Mesenteric fat pad (tissue), 1 donor: Measurements from ENCODE around the gene ARL1. TPM values are rescaled to one million over a fixed set of nuclear protein-coding genes. Genes with fewer than 3 reads are reported as not detected.
"Not testable (repeated sequence)": the region's sequence is repeated elsewhere in the genome, so short reads cannot be mapped to it uniquely, and the experiment has no call there.

Experiments used
- DNase-seq: peaks from one replicate; pipeline ENCODE4 v3.0.0-alpha.2; 2020; ENCODE audit warnings: low spot score
- long read RNA-seq: library from polyadenylated mRNA; unstranded; transcript quantifications from one replicate; pipeline ENCODE4 v2.0.0, GENCODE V29; 2020
- total RNA-seq: library from RNA; stranded (reverse); fragmentation: NEBNext Ultra II Directional; extraction: Animal tissue kit (Norgen Biotek cat#: 25700); gene quantifications from one replicate; pipeline ENCODE4 v1.2.1, GENCODE V29; 2021
- donor health status: DM: yes; HTN: yes; CAD: no.

The ARL1 gene
- 73.3 TPM for total RNA-seq
- long read RNA-seq, transcript ARL1-201 (6 exons, 3,241 nt) = major isoform, 107 of 114 reads
- long read RNA-seq, partial matches to known transcripts = 3 of 114 reads
- long read RNA-seq, other reads (novel, unspliced or antisense) = 3 of 114 reads

DNA sequence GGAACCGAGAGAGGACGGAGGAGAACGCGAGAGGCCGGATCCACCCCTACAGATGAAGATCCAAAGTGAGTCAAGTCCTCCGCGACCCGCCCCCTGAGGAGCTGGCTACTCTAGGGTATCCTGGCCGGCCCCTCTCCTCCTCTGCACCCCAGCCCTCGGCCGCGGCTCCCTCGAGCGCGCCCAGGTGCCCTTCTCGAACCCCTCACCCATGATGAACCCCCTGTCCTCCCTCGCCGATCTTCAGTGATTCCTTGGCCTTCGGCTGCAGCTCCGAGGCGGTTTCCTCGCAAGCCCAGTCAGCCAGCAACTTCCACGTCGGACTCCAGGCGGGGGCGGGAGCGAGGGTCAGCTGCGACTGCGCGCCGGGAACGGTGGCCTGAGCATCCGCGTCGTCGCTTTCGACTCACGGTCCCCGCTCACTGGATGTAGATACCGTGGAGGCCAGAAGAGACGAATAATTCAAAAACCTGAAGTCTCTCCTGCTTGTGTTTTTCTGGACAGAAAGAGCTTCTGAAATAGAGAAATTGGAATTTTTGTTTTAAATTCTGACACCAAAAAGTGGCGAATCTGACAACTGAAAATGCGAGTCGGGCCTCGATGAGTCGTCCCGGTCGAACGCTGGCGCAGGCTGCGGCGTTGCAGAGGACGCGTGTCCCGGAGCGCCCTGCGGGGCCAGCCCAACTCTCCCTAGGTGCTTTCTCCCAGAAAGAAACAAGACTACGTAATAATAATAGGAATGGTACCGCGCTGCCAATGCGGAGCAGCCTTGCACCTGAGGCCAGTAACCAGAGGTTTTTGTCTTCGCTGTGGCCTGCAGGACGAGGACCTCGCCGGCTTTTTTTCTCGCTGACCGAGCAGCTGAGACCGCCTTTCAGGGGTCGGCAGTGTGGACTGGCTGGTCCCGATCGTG, at the start of gene ARL1:
TSS of gene ARL1 (minus strand) at position 337 of the 910 bp plus-strand sequence. CDS start at position 210, 127 bp downstream.
- DNase-seq = peak; percentile 95

- DNase-seq = no peak
Observed at GRCh38 chr12:101455685-101456084, 48.1 kb upstream of the ARL1 start.

DNA sequence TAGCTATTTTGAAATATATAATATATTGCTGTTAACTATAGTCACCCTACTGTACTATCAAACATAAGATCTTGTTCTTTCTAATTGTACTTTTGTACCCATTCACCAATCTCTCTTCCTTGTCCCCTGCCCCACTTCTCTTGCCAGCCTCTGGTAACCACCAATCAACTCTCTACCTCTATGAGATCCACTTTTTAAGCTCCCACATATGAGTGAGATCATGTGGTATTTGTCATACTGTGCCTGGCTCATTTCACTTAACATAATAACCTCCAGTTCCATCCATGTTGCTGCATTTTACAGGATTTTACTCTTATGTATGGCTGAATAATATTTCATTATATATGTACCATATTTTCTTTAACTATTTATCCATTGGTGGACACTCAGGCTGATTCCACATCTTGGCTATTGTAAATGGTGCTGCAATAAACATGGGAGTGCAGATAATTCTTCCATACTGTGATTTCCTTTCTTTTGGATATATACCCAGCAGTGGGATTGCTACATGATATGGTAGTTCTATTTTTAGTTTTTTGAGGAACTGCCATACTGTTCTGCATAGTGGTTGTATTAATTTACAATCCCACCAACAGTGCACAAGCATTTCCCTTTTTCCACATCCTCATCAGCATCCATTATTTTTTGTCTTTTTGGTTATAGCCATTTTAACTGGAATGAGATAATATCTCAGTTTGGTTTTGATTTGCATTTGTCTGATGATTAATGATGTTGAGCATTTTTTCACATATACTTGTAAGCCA, 34.1 kb upstream of the ARL1 start:
- DNase-seq = no peak

- DNase-seq = no peak
Observed at GRCh38 chr12:101439236-101439635, 31.7 kb upstream of the ARL1 start.

DNA sequence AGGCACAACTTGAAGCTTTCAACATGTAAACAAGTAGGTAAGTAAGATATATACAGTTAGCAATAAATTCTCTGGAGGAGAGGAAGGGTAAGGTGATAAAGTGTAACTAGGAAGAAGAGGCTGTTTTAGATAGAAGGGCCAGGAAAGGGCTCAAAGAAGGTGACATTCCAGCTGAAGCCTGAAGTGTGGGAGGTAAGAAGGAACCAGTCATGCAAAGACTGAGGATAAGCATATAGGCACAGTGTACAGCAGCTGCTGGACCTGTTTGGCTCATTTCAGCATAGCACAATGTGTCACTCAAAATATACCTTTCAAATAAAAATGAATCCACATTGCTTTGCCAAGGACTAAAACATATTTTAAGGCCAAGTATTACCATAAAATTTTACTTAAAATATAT, 28.6 kb upstream of the ARL1 start:
- DNase-seq = no peak

- no peak for DNase-seq
Observed at GRCh38 chr12:101430456-101430855, 22.9 kb upstream of the ARL1 start.

- DNase-seq = no peak
Observed at GRCh38 chr12:101424620-101425019, 17.0 kb upstream of the ARL1 start.

GRCh38 chr12:101422066-101422465, 14.5 kb upstream of the ARL1 start:
- not testable (repeated sequence) for DNase-seq

GRCh38 chr12:101415228-101415627, 7.7 kb upstream of the ARL1 start:
- DNase-seq = no peak

GRCh38 chr12:101414533-101415119, 7.1 kb upstream of the ARL1 start:
- no peak for DNase-seq

GRCh38 chr12:101410169-101410568, 2.6 kb upstream of the ARL1 start:
- DNase-seq = not testable (repeated sequence)

DNA sequence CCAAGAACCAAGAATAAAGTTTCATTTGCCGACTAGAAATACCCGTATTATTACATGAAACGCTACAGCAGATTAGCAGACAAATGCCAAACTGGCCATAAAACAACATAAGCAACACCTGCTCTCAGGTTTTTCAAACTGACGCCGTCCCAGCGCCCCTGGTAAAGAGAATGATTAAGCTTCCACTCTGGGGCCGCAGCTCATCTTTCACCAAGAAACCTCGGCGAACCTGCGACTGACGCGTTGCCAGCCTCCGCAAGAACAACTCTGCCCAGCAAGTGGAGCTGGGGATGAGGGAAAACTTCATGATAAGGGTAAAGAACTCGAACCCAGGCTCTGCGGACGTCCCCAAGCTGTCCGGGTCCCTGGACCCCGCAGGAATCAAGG, 530 bp downstream of the ARL1 start:
- DNase-seq = no peak

DNA sequence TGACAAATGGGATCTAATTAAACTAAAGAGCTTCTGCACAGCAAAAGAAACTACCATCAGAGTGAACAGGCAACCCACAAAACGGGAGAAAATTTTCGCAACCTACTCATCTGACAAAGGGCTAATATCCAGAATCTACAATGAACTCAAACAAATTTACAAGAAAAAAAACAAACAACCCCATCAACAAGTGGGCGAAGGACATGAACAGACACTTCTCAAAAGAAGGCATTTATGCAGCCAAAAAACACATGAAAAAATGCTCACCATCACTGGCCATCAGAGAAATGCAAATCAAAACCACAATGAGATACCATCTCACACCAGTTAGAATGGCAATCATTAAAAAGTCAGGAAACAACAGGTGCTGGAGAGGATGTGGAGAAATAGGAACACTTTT, 16.4 kb downstream of the ARL1 start:
- DNase-seq = not testable (repeated sequence)

GRCh38 chr12:101379149-101379548, 28.4 kb downstream of the ARL1 start:
- no peak for DNase-seq

GRCh38 chr12:101375573-101375972, 32.0 kb downstream of the ARL1 start:
- DNase-seq = no peak

GRCh38 chr12:101372431-101372830, 35.1 kb downstream of the ARL1 start:
- DNase-seq = no peak

DNA sequence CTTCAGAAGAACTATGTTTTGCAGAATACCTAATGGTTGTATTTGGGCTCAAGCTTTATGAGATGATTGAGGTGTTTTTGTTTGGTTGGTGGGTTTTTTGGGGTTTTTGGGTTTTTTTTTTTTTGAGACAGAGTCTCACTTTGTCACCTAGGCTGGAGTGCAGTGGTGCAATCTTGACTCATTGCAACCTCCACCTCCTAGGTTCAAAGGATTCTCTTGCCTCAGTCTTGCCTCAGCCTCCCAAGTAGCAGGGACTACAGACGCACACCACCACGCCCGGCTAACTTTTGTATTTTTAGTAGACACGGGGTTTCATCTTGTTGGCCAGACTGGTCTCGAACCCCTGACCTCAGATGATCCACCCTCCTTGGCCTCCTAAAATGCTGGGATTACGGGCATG, 39.6 kb downstream of the ARL1 start:
- no peak for DNase-seq

DNA sequence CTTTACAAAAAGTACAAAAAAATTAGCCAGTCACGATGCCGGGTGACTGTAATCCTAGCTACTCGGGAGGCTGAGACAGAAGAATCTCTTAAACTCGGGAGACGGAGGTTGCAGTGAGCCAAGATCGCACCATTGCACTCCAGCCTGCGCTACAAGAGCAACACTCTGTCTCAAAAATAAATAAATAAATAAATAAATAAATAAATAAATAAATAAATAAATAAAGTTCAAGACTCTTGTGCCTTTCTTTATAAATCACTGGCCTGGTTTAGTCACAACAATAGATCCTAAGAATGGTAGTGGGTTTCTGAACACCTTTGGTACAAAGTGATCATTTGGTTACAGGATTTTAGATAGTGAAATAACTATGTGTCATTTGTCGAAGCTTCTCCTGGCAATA, 46.1 kb downstream of the ARL1 start:
- DNase-seq = no peak

DNA sequence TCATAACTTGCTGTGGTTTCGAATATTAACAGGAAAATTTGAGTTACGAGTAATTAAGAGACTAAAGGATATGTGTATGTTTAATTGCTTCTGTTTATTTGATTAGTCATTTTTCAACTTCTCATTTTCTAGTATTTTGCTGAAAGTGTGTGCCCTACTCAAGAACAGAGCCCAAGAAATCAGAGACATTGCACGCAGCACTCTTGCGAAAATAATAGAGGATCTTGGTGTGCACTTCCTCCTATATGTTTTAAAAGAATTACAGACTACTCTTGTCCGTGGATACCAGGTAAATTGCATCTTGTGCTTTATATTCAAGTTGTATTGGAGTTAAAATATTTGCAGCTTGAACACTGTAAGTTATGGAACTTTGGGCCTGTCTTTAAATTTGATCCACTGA, 50.8 kb downstream of the ARL1 start:
- no peak for DNase-seq

GRCh38 chr12:101351682-101352081, 55.9 kb downstream of the ARL1 start:
- no peak for DNase-seq

DNA sequence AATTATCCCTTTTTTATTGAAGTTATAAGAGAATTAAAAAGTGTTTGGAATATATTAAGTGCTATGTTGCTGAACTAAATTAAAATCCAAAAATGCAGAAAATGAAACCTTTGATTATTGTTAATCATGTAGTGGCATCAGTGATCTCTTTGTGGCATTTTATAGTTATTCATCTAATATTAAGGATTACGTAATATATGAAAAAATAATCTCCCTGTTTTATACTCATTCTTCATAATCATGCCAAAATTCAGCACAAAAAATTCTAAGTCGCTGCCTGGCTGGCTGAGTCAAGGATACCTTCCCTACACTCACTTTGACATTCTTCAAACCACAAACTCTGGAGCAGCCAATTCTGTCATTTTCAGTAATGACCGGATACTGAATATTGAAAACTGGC, 63.7 kb downstream of the ARL1 start:
- no peak for DNase-seq
